VCaP (cell line): ENCODE results near the gene THRSP.
"Not testable (repeated sequence)": the region's sequence is repeated elsewhere in the genome, so short reads cannot be mapped to it uniquely, and the experiment has no call there.

Experiments used
- H3K27ac ChIP-seq: fragments of 450-650 bp; 2 replicates; pipeline ENCODE4 v1.5.1; 2017
- CTCF ChIP-seq: fragments of 450-650 bp; conservative IDR thresholded peaks from 2 replicates; pipeline ENCODE4 v1.5.1; 2017; ENCODE audit warnings: mild to moderate bottlenecking, moderate library complexity

The THRSP gene

GRCh38 chr11:78023426-78023825 is 40.2 kb upstream of the THRSP start:
- peak overlapping the region; percentile 60; the same call in 1 of the 2 replicates for H3K27ac ChIP-seq
- no peak for TF ChIP-seq CTCF

DNA sequence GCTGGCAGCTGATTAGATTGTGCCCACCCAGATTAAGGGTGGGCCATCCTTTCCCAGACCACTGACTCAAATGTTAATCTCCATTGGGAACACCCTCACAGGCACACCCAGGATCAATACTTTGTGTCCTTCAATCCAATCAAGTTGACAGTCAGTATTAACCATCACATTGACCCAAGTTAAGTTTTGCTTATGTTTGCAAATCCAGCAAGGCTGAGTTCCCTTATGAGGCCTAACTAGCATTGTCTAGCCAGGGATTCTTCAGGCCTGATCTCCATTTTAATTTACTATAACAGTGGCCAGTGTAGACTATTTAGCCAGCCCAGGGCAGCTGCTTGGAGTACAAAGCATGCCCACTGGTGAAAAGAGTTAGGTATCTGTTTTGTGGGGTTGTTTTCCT is 38.3 kb upstream of the THRSP start:
- TF ChIP-seq CTCF, result no peak
- no peak overlapping the region for H3K27ac ChIP-seq

GRCh38 chr11:78027759-78028158 is 35.9 kb upstream of the THRSP start:
- H3K27ac ChIP-seq, result no peak overlapping the region
- TF ChIP-seq CTCF, result no peak

- not testable (repeated sequence) for H3K27ac ChIP-seq
These were observed 35.2 kb upstream of the THRSP start for GRCh38 chr11:78028423-78028822.

- TF ChIP-seq CTCF, result no peak
- H3K27ac ChIP-seq, result peak overlapping the region; percentile 88
These were observed 33.0 kb upstream of the THRSP start for GRCh38 chr11:78030429-78031325.

- TF ChIP-seq CTCF, result no peak
- H3K27ac ChIP-seq, result peak overlapping the region; percentile 88
These were observed 32.0 kb upstream of the THRSP start for GRCh38 chr11:78031629-78032028.

DNA sequence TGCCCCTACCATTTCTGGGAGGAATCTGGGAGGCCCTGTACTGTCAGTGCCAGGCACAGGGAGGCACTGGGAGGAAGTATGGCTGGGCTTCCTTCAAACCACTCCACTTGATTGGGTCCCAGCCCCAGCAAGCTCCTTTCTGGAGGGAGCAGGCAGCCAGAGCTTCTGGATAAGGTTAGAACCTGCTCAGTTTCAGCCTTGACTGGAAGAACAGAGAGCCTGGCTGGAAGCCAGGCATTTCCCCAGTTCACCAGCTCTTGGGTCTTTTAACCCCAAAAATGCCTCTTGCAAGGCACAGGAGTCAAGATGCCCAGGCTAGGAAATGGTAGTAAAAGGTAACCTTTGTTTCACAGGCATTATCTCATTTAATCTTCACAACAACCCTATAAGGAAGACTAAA is 31.6 kb upstream of the THRSP start:
- no peak for TF ChIP-seq CTCF
- peak overlapping the region; percentile 88; the same call in 1 of the 2 replicates for H3K27ac ChIP-seq

- TF ChIP-seq CTCF, result no peak
- H3K27ac ChIP-seq, result no peak overlapping the region; the same call in 1 of the 2 replicates
These were observed 30.6 kb upstream of the THRSP start for GRCh38 chr11:78033040-78033439.
